Measurements from ENCODE around the gene GABARAP.
"Not testable (repeated sequence)": the region's sequence is repeated elsewhere in the genome, so short reads cannot be mapped to it uniquely, and the experiment has no call there.

GABARAP gene

GRCh38 chr17:7246779-7247178 is 4.5 kb upstream of the GABARAP start:
- DNase-seq (ENCODE audit: low read depth in 2 of 2), result no peak
- H3K4me3 ChIP-seq (replicated peaks in 1 of 2; ENCODE audit: low read depth in 2 of 2, low read length in 2 of 2), result no peak overlapping the region
- no peak for TF ChIP-seq CTCF (IDR thresholded peaks at IDR 0.05; ENCODE audit: low read depth, low read length)

- H3K4me3 ChIP-seq (replicated peaks in 1 of 2; ENCODE audit: low read depth in 2 of 2, low read length in 2 of 2); DNase-seq (ENCODE audit: low read depth in 2 of 2): not testable (repeated sequence)
Measured at GRCh38 chr17:7243838-7244237, 1.6 kb upstream of the GABARAP start.

GRCh38 chr17:7243453-7243729 is 1.1 kb upstream of the GABARAP start:
- H3K4me3 ChIP-seq (replicated peaks in 1 of 2; ENCODE audit: low read depth in 2 of 2, low read length in 2 of 2), result peak overlapping the region; percentile 76 to 95
- DNase-seq (ENCODE audit: low read depth in 2 of 2), result no peak
- TF ChIP-seq CTCF (IDR thresholded peaks at IDR 0.05; ENCODE audit: low read depth, low read length), result no peak

- DNase-seq (ENCODE audit: low read depth in 2 of 2), result peak; percentile 98
- H3K4me3 ChIP-seq (replicated peaks in 1 of 2; ENCODE audit: low read depth in 2 of 2, low read length in 2 of 2), result peak overlapping the region; percentile 76 to 95
- TF ChIP-seq CTCF (IDR thresholded peaks at IDR 0.05; ENCODE audit: low read depth, low read length), result no peak
Measured at GRCh38 chr17:7242717-7243452, 636 bp upstream of the GABARAP start.

- peak overlapping the region; percentile 76 to 95 for H3K4me3 ChIP-seq (replicated peaks in 1 of 2; ENCODE audit: low read depth in 2 of 2, low read length in 2 of 2)
- no peak for TF ChIP-seq CTCF (IDR thresholded peaks at IDR 0.05; ENCODE audit: low read depth, low read length)
- no peak for DNase-seq (ENCODE audit: low read depth in 2 of 2)
Measured at GRCh38 chr17:7241090-7241733, 1.0 kb downstream of the GABARAP start.

- no peak for TF ChIP-seq CTCF (IDR thresholded peaks at IDR 0.05; ENCODE audit: low read depth, low read length)
- peak overlapping the region in 1 of 2 donors; percentile 76 for H3K4me3 ChIP-seq (replicated peaks in 1 of 2; ENCODE audit: low read depth in 2 of 2, low read length in 2 of 2)
- DNase-seq (ENCODE audit: low read depth in 2 of 2), result no peak
Measured at GRCh38 chr17:7240375-7240774, 1.9 kb downstream of the GABARAP start.

- peak within 1 kb of the TSS; percentile 94 to 100 for H3K4me3 ChIP-seq (replicated peaks in 1 of 2; ENCODE audit: low read depth in 2 of 2, low read length in 2 of 2)
- peak; percentile 100 for DNase-seq (ENCODE audit: low read depth in 2 of 2)
- no peak for TF ChIP-seq CTCF (IDR thresholded peaks at IDR 0.05; ENCODE audit: low read depth, low read length)
Measured at GRCh38 chr17:7239091-7240027, 2.9 kb downstream of the GABARAP start, which contains the start of gene PHF23. PHF23 (minus strand) TSS chr17:7239457; CDS start chr17:7239279, 178 bp downstream.
